Measurements from ENCODE around the gene TPMT. TPM values are rescaled to one million over a fixed set of nuclear protein-coding genes. Genes with fewer than 3 reads are reported as not detected.

TPMT gene
- total and polyA plus RNA-seq, 2 of the 13 experiments (the other 11 are each of a cell fraction or from before 2014, with no cell fraction given): 11.1 to 22.8 TPM

GRCh38 chr6:18155864-18156421 lies 1.1 kb upstream of the TPMT start (continued):
- TF ChIP-seq ZNF281 (CRISPR knock-in tag; IDR thresholded peaks at IDR 0.05; ENCODE audit: borderline replicate concordance) (no peak), ARNTL (CRISPR knock-in tag; IDR thresholded peaks at IDR 0.05) (0 out of 2 replicates have a peak, but pooled peaks have one; percentile 9), ZNF713 (CRISPR knock-in tag; IDR thresholded peaks at IDR 0.05) (no peak; the same call in 1 of the 2 replicates), SMAD9 (CRISPR knock-in tag; IDR thresholded peaks at IDR 0.05) (0 out of 2 replicates have a peak, but pooled peaks have one; percentile 34), ZNF784 (CRISPR knock-in tag; IDR thresholded peaks at IDR 0.05; ENCODE audit: borderline replicate concordance) (no peak), ZNF737 (CRISPR knock-in tag; IDR thresholded peaks at IDR 0.05; ENCODE audit: borderline replicate concordance) (no peak), ZBED4 (CRISPR knock-in tag; IDR thresholded peaks at IDR 0.05; ENCODE audit: borderline replicate concordance) (no peak), DMTF1 (CRISPR knock-in tag; IDR thresholded peaks at IDR 0.05) (no peak), ZNF264 (CRISPR knock-in tag; IDR thresholded peaks at IDR 0.05) (no peak; the same call in 1 of the 2 replicates), MXI1 (IDR thresholded peaks at IDR 0.05; ENCODE audit: borderline replicate concordance, low read depth, low read length) (peak; percentile 78; the same call in 2 of the 3 replicates), DBP (CRISPR knock-in tag; IDR thresholded peaks at IDR 0.05; ENCODE audit: not compliant biosample characterization) (peak; percentile 13), ZNF605 (CRISPR knock-in tag; IDR thresholded peaks at IDR 0.05) (peak; percentile 70), ZNF614 (CRISPR knock-in tag; IDR thresholded peaks at IDR 0.05; ENCODE audit: borderline replicate concordance) (no peak), GTF2F1 (IDR thresholded peaks at IDR 0.05; ENCODE audit: low read length) (no peak), KLF11 (CRISPR knock-in tag; IDR thresholded peaks at IDR 0.05) (no peak), MAX (IDR thresholded peaks at IDR 0.05) (peak; percentile 74), TFE3 (CRISPR knock-in tag; IDR thresholded peaks at IDR 0.05) (no peak)

Measured in HepG2 (cell line).